HG03432 (cell line): ENCODE measurements around the gene CYP1A1.
A peak's percentile ranks its signal among the peaks of the same experiment; 100 is the strongest.

Experiments used
- ATAC-seq: cut with Tn5 transposase; IDR thresholded peaks from one replicate; pipeline ENCODE4 v1.9.1; 2021; ENCODE audit warnings: mild to moderate bottlenecking, moderate library complexity; ENCODE audit not compliant: unreplicated experiment

CYP1A1 gene

DNA sequence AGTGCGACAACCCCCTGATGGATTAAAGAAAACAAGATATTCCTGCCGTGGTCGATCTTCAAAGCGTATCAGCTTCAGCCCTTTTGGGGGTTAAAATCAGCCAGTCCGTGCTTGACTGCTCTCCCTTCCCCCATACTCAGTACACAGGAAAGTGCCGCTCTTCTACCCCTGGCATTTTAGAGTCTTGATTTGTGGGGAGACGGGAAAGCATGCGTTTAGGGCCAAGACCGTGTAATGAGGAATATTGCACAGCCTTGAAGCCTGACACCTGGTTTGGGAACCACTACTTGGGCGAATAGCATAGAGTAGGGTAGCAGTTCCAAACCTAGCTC, 29.0 kb downstream of the CYP1A1 start:
- no peak for ATAC-seq

DNA sequence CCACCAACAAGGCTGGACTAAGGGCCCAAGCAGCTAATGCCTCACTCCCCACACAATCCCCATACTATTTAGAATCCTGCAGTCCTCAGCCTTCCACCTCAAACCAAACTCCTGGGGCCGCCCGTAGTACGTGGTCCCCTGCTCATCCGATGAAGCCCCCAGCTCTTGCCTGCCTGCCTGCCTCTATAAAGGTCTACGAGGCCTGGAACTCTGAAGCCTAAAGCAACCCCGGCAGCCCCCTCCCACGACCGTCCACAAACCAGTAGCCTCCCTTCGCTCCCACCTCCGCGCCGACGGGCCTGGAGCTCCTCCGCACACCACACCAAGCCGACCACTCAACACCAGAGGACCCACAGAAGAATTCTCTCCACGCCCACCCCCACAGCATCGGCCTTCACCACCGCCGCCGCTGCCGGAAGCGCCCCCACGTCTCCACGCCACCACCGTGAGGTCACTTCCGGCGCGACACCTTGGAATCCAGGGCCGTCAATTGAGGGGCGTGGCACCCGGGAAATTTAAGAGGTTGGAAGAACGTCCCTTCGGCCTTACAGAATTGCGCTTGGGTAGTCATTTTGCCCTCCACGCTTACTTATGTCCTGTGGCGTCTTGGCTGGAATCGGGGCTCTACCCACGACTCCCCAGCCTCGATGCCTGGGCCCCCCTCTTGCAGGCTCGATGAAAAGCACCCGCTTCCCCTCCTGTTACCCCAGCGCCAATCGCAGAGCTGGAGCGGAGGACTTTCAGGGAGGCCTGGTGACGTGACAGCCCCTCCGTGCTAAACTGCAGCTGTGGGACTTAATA, 29.5 kb downstream of the CYP1A1 start, which contains the start of gene EDC3:
EDC3 (minus strand) TSS at position 428 of the 801 bp plus-strand sequence. CDS start 20,900 bp downstream, outside the sequence.
- ATAC-seq, result peak; percentile 90

DNA sequence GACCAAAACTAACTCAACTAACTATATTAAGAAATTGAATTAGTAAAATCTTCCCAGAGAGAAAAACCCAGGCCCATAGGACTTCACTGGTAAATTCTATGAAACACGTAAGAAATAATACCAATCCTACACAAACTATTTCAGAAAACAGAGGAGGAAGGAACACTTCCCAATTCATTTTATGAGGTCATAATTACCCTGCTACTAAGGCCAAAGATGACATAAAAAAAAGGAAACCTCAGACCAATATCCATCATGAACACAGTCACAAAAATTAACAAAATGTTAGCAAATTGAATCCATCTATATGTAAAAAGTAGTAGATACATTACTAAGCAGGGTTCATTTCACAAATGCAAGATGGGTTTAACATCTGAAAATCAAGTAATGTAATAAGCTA, 33.0 kb downstream of the CYP1A1 start:
- ATAC-seq, result no peak

DNA sequence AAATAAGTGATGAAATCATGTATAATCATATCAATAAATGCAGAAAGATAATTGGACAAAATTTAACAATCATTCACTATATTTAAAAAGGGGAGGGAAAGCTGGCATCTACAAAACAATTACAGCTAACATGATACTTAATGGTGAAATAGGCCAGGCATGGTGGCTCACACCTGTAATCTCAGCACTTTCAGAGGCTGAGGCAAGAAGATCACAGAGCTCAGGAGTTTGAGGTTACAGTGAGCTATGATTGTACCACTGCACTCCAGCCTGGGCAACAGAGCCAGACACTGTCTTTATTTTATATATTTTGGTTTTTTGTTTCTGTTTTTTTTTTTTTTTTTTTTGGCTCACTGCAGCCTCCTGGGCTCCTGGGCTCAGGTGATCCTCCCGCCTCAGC, 41.6 kb downstream of the CYP1A1 start:
- no peak for ATAC-seq

DNA sequence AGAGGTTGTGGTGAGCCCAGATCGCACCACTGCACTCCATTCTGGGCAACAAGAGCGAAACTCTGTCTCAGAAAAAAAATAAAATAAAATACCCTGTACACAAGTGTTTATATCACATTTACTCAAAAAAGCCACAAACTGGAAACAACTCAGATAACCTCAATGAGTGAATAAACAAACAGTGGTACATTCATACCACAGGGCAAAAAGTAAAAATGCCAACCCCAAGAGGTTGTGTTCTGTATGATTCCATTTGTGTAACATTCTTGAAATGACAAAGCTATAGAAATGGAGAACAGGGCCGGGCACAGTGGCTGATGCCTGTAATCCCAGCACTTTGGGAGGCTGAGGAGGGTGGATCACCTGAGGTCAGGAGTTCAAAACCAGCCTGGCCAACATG, 42.4 kb downstream of the CYP1A1 start:
- ATAC-seq, result no peak

DNA sequence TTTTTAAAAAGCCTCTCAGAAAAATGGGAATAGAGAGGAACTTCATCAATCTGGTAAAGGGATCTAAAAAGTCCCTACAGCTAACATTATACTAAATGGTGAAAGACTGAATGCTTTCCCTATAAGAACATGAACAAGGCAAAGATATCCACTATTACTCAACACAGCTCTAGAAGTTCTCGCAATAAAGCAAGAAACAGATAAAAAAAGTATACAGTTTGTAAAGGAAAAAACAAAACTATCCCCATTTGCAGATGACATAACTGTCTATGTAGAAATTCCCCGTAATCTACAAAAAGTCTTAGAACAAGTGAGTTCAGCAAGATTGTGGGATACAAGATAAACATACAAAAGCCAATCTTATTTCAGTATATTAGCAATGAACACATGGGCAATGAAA, 44.9 kb downstream of the CYP1A1 start:
- ATAC-seq, result no peak

DNA sequence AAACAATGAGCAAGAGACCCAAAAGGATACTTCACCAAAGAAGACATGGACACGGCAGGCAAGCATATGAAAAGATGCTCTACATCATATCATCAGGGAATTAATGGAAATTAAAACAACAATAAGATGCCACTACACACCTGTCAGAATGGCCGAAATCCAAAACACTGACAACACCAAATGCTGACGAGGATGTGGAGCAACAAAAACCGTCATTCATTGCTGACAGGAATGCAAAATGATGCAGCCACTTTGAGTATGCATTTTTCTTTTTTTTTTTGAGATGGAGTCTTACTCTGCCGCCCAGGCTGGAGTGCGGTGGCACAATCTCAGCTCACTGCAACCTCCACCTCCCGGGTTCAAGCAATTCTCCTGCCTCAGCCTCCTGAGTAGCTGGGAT, 48.5 kb downstream of the CYP1A1 start:
- ATAC-seq, result no peak

DNA sequence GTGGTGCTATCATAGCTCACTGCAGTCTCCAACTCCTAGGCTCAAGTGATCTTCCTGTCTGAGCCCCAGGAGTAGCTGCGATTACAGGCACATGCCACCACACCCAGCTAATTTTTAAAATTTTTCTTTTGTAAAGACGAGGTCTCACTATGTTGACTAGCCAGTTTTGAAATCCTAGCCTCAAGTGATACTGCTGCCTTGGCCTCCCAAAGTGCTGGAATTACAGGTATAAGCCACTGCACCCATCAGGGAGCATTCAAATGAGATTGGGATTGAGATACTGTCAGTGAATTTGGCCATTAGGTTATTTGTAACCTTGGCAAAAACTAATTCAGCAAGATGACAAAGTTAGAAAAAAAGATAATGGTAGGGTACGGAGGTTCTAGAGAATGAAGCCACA, 51.2 kb downstream of the CYP1A1 start:
- ATAC-seq, result no peak

DNA sequence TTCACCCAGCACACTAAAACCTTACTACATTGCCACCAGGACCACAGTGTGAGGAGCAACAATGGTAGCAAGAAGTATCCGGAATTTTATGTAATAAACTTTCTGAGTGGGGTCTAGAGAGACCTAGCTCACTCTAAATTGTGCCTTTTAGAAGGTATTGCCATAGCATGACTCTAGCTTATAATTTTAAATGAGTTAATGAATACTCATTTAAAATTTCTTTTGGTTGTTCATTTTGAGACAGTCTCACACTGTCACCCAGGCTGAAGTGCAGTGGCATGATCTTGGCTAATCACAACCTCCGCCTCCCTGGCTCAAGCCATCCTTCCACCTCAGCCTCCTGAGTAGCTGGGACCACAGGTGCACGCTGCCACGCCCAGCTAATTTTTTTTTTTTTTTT, 55.7 kb downstream of the CYP1A1 start:
- ATAC-seq, result no peak
